ENCODE data around the gene CACNB3. TPM values are rescaled to one million over a fixed set of nuclear protein-coding genes. Genes with fewer than 3 reads are reported as not detected.

The CACNB3 gene
- total RNA-seq, 1 donor from 2014 or later: 83.1 TPM

- H3K9me3 Mint-ChIP-seq (ENCODE audit: unreplicated experiment): no peaks in the 10 kb centered on the region
- H3K4me1 Mint-ChIP-seq (ENCODE audit: unreplicated experiment): no peaks in the 10 kb centered on the region
- peak overlapping the region; percentile 76 for H3K4me3 Mint-ChIP-seq (ENCODE audit: unreplicated experiment)
- DNase-seq (ENCODE audit: low spot score): no peak
- TF ChIP-seq CTCF (IDR thresholded peaks at IDR 0.05; ENCODE audit: unreplicated experiment): no peak
- H3K36me3 Mint-ChIP-seq (ENCODE audit: low read depth, unreplicated experiment): peaks cover 59% of the 10 kb centered on the region
- peaks cover 19% of the 10 kb centered on the region for H3K27me3 Mint-ChIP-seq (ENCODE audit: unreplicated experiment)
- H3K27ac Mint-ChIP-seq (ENCODE audit: unreplicated experiment): no peak overlapping the region
These were observed 43.8 kb upstream of the CACNB3 start for GRCh38 chr12:48774516-48774915.

- no peak overlapping the region for H3K4me3 Mint-ChIP-seq (ENCODE audit: unreplicated experiment)
- no peaks in the 10 kb centered on the region for H3K9me3 Mint-ChIP-seq (ENCODE audit: unreplicated experiment)
- H3K36me3 Mint-ChIP-seq (ENCODE audit: low read depth, unreplicated experiment): peaks cover 56% of the 10 kb centered on the region
- peaks cover 4% of the 10 kb centered on the region for H3K4me1 Mint-ChIP-seq (ENCODE audit: unreplicated experiment)
- H3K27ac Mint-ChIP-seq (ENCODE audit: unreplicated experiment): no peak overlapping the region
- no peak for DNase-seq (ENCODE audit: low spot score)
- peaks cover 25% of the 10 kb centered on the region for H3K27me3 Mint-ChIP-seq (ENCODE audit: unreplicated experiment)
- TF ChIP-seq CTCF (IDR thresholded peaks at IDR 0.05; ENCODE audit: unreplicated experiment): no peak
These were observed 43.0 kb upstream of the CACNB3 start for GRCh38 chr12:48775299-48775698.

GRCh38 chr12:48775991-48776649, 42.2 kb upstream of the CACNB3 start:
- TF ChIP-seq CTCF (IDR thresholded peaks at IDR 0.05; ENCODE audit: unreplicated experiment): no peak
- no peak overlapping the region for H3K27ac Mint-ChIP-seq (ENCODE audit: unreplicated experiment)
- H3K4me1 Mint-ChIP-seq (ENCODE audit: unreplicated experiment): peaks cover 4% of the 10 kb centered on the region
- peaks cover 25% of the 10 kb centered on the region for H3K27me3 Mint-ChIP-seq (ENCODE audit: unreplicated experiment)
- no peak overlapping the region for H3K4me3 Mint-ChIP-seq (ENCODE audit: unreplicated experiment)
- DNase-seq (ENCODE audit: low spot score): no peak
- H3K36me3 Mint-ChIP-seq (ENCODE audit: low read depth, unreplicated experiment): peaks cover 49% of the 10 kb centered on the region
- H3K9me3 Mint-ChIP-seq (ENCODE audit: unreplicated experiment): no peaks in the 10 kb centered on the region

GRCh38 chr12:48776956-48777355, 41.3 kb upstream of the CACNB3 start:
- no peak overlapping the region for H3K4me3 Mint-ChIP-seq (ENCODE audit: unreplicated experiment)

More at GRCh38 chr12:48776956-48777355, 41.3 kb upstream of the CACNB3 start:
- H3K27me3 Mint-ChIP-seq (ENCODE audit: unreplicated experiment): peaks cover 20% of the 10 kb centered on the region
- TF ChIP-seq CTCF (IDR thresholded peaks at IDR 0.05; ENCODE audit: unreplicated experiment): no peak
- no peak overlapping the region for H3K27ac Mint-ChIP-seq (ENCODE audit: unreplicated experiment)
- H3K4me1 Mint-ChIP-seq (ENCODE audit: unreplicated experiment): peaks cover 4% of the 10 kb centered on the region
- H3K9me3 Mint-ChIP-seq (ENCODE audit: unreplicated experiment): no peaks in the 10 kb centered on the region
- H3K36me3 Mint-ChIP-seq (ENCODE audit: low read depth, unreplicated experiment): peaks cover 41% of the 10 kb centered on the region
- no peak for DNase-seq (ENCODE audit: low spot score)

Measured in endothelial cell (in vitro differentiated cells).